MCF 10A (cell line): Measurements from ENCODE around the gene KRTAP20-4. TPM values are rescaled to one million over a fixed set of nuclear protein-coding genes. Genes with fewer than 3 reads are reported as not detected.

ENCODE experiments used
- Bru-seq: library from RNA; stranded (reverse); fragments of 400-500 nt; gene quantifications from one replicate; lab custom pipeline; 2021; lab: Mats Ljungman, UMichigan
- BruChase-seq, 2 experiments: library from RNA; stranded (reverse); fragments of 400-500 nt; gene quantifications; one replicate each; lab custom pipeline; 2021; lab: Mats Ljungman, UMichigan
- BruUV-seq: library from RNA; stranded (reverse); fragments of 400-500 nt; replicated peaks from 2 replicates; lab custom pipeline; 2021; lab: Mats Ljungman, UMichigan
- CTCF ChIA-PET: fragments of 300-600 bp; sonication (Branson Sonifier 250); formaldehyde crosslinking; extraction: SDS; loops from one replicate; lab custom pipeline; 2021; ENCODE audit warnings: antibody characterized with exemption, inconsistent platforms; lab: Yijun Ruan, JAX
- POLR2A ChIA-PET: fragments of 300-600, 350-650 bp; sonication (Branson Sonifier 250); formaldehyde crosslinking; extraction: SDS; loops from one replicate; lab custom pipeline; 2020; ENCODE audit warnings: antibody characterized with exemption, inconsistent platforms; lab: Yijun Ruan, JAX
- DNase-seq: peaks from one replicate; pipeline ENCODE4 v3.0.0-alpha.2; 2018; ENCODE audit not compliant: unreplicated experiment
- H3K27ac Mint-ChIP-seq: one replicate; pipeline ENCODE4 v1.8.0; 2022; ENCODE audit warnings: mild to moderate bottlenecking, low read depth, mixed read lengths; ENCODE audit not compliant: unreplicated experiment
- H3K27me3 Mint-ChIP-seq: one replicate; pipeline ENCODE4 v1.8.0; 2022; ENCODE audit warnings: mixed read lengths; ENCODE audit not compliant: insufficient read depth, unreplicated experiment
- H3K36me3 Mint-ChIP-seq: one replicate; pipeline ENCODE4 v1.8.0; 2022; ENCODE audit warnings: mild to moderate bottlenecking, moderate library complexity, mixed read lengths; ENCODE audit not compliant: insufficient read depth, unreplicated experiment
- H3K4me1 Mint-ChIP-seq: one replicate; pipeline ENCODE4 v1.8.0; 2022; ENCODE audit warnings: mixed read lengths; ENCODE audit not compliant: insufficient read depth, unreplicated experiment
- H3K4me3 Mint-ChIP-seq: one replicate; pipeline ENCODE4 v1.8.0; 2022; ENCODE audit warnings: mild to moderate bottlenecking, moderate library complexity, mixed read lengths; ENCODE audit not compliant: unreplicated experiment
- H3K9me3 Mint-ChIP-seq: one replicate; pipeline ENCODE4 v1.8.0; 2022; ENCODE audit warnings: mixed read lengths; ENCODE audit not compliant: unreplicated experiment
- CTCF ChIP-seq: fragments of 200-600 bp; IDR thresholded peaks from one replicate; pipeline ENCODE4 v1.8.0; 2022; ENCODE audit warnings: antibody characterized with exemption, mild to moderate bottlenecking; ENCODE audit not compliant: unreplicated experiment
- intact Hi-C: fragments of 100-400 bp; cut with micrococcal nuclease; formaldehyde crosslinking; loops from 2 replicates; pipeline ENCODE4 v1.14.1; 2022
- long read RNA-seq: library from polyadenylated mRNA; stranded (forward); transcript quantifications from one replicate; pipeline ENCODE4 v2.0.0, GENCODE V29; 2022
- total RNA-seq: library from RNA; stranded (reverse); gene quantifications from 2 replicates; pipeline ENCODE4 v1.2.3, GENCODE V29; 2022

KRTAP20-4 gene
- total RNA-seq: not detected in 2 replicates
- not detected for Bru-seq, nascent RNA
- BruChase-seq, experiment 1, labeled RNA remaining after a 6-hour chase: not detected
- not detected for BruChase-seq, experiment 2, labeled RNA remaining after a 2-hour chase
- long read RNA-seq: 0 reads

- intact Hi-C loops: no loop called here
- POLR2A ChIA-PET: no interaction called here
These were observed at the start of gene KRTAP20-4 for GRCh38 chr21:30620522-30620921. KRTAP20-4 (plus strand) TSS chr21:30620627.

GRCh38 chr21:30577766-30578165 is 42.7 kb upstream of the KRTAP20-4 start:
- Mint-ChIP-seq H3K27me3 (no peaks in the 10 kb centered on the region), H3K36me3 (no peaks in the 10 kb centered on the region), H3K4me1 (no peaks in the 10 kb centered on the region), H3K4me3 (no peak overlapping the region), H3K9me3 (no peaks in the 10 kb centered on the region), H3K27ac (no peak overlapping the region)
- DNase-seq: no peak
- ChIA-PET POLR2A (no interaction called here), CTCF (no interaction called here)
- no peak for TF ChIP-seq CTCF
- no TSS peak for BruUV-seq
- intact Hi-C loops: no loop called here

More at GRCh38 chr21:30620522-30620921, at the start of gene KRTAP20-4:
- H3K4me1 Mint-ChIP-seq: no peaks in the 10 kb centered on the region
- H3K9me3 Mint-ChIP-seq: no peaks in the 10 kb centered on the region
- no peaks in the 10 kb centered on the region for H3K36me3 Mint-ChIP-seq
- no TSS peak for BruUV-seq
- no peak for DNase-seq
- H3K4me3 Mint-ChIP-seq: no peak within 1 kb of the TSS
- no peaks in the 10 kb centered on the region for H3K27me3 Mint-ChIP-seq
- CTCF ChIA-PET: no interaction called here
- peak within 1 kb of the TSS; percentile 51 for H3K27ac Mint-ChIP-seq
- no peak for TF ChIP-seq CTCF

- no peaks in the 10 kb centered on the region for H3K36me3 Mint-ChIP-seq
- CTCF ChIA-PET: no interaction called here
- no peak for DNase-seq
- intact Hi-C loops: no loop called here
- no peaks in the 10 kb centered on the region for H3K9me3 Mint-ChIP-seq
- no peak overlapping the region for H3K4me3 Mint-ChIP-seq
- no TSS peak for BruUV-seq
- H3K27me3 Mint-ChIP-seq: peaks cover 11% of the 10 kb centered on the region
- no peak overlapping the region for H3K27ac Mint-ChIP-seq
- no peak for TF ChIP-seq CTCF
- no peaks in the 10 kb centered on the region for H3K4me1 Mint-ChIP-seq
- POLR2A ChIA-PET: no interaction called here
These were observed 41.1 kb upstream of the KRTAP20-4 start for GRCh38 chr21:30579346-30579745.

GRCh38 chr21:30580132-30580531 is 40.3 kb upstream of the KRTAP20-4 start:
- no peaks in the 10 kb centered on the region for H3K36me3 Mint-ChIP-seq
- no peak for TF ChIP-seq CTCF
- H3K9me3 Mint-ChIP-seq: no peaks in the 10 kb centered on the region
- no peak overlapping the region for H3K4me3 Mint-ChIP-seq
- POLR2A ChIA-PET: no interaction called here
- BruUV-seq: no TSS peak
- DNase-seq: no peak
- intact Hi-C loops: no loop called here
- peaks cover 18% of the 10 kb centered on the region for H3K27me3 Mint-ChIP-seq
- no peak overlapping the region for H3K27ac Mint-ChIP-seq
- CTCF ChIA-PET: interaction anchor here (0.9 kb wide), 1 partner anchor 42 kb away, joined by 3 read pairs; no protein-coding TSS in a partner anchor
- no peaks in the 10 kb centered on the region for H3K4me1 Mint-ChIP-seq
